Uterine smooth muscle cell (primary cell): ENCODE data around the gene ABCD1. TPM values are rescaled to one million over a fixed set of nuclear protein-coding genes. Genes with fewer than 3 reads are reported as not detected.

ENCODE experiments used
- total RNA-seq: library from RNA; depleted of rRNA; stranded (reverse); fragments of >200 nt; gene quantifications from 2 replicates; pipeline ENCODE4 v1.2.3, GENCODE V29; 2014

Gene ABCD1
- 9.6 and 11.0 TPM in 2 replicates for total RNA-seq

GRCh38 chrX:153724252-153725038 is at the start of gene ABCD1, which contains the start of gene BCAP31:
Gene ABCD1 (plus strand): TSS chrX:153724856. CDS start chrX:153725267, 411 bp downstream.
Gene BCAP31 (minus strand): TSS chrX:153724387. CDS start chrX:153723244, 1,143 bp downstream.

GRCh38 chrX:153687121-153688039 is 37.3 kb upstream of the ABCD1 start, which contains the start of gene SLC6A8:
Gene SLC6A8 (plus strand): TSS chrX:153687926. CDS start chrX:153688575, 649 bp downstream.

GRCh38 chrX:153763989-153764755 is 39.5 kb downstream of the ABCD1 start, which contains the start of gene PLXNB3:
Gene PLXNB3 (plus strand): TSS chrX:153764249. CDS start chrX:153765536, 1,287 bp downstream.

GRCh38 chrX:153780678-153781427 is 56.2 kb downstream of the ABCD1 start, which contains the start of gene SRPK3:
Gene SRPK3 (plus strand): TSS chrX:153781041. CDS start chrX:153781087, 46 bp downstream.

Other genes with a start within 250 kb of the ABCD1 start
- 9.0 and 27.9 TPM in 2 replicates for gene BGN, start 229.9 kb upstream of the ABCD1 start, total RNA-seq
- gene ATP2B3, start 207.2 kb upstream of the ABCD1 start, total RNA-seq, result under 0.01 TPM in 1 of 2 replicates, not detected in the other
- 31.7 and 47.8 TPM in 2 replicates for gene CCNQ, start 125.7 kb upstream of the ABCD1 start, total RNA-seq
- 0.11 TPM in 1 of 2 replicates, not detected in the other for gene DUSP9, start 77.7 kb upstream of the ABCD1 start, total RNA-seq
- 1.2 TPM in 1 of 2 replicates, not detected in the other for gene PNCK, start 51.0 kb upstream of the ABCD1 start, total RNA-seq
- gene SLC6A8, start 36.9 kb upstream of the ABCD1 start, total RNA-seq, result 7.0 and 19.5 TPM in 2 replicates
- 174 and 188 TPM in 2 replicates for gene BCAP31, start 469 bp upstream of the ABCD1 start, total RNA-seq
- 5.5 and 8.1 TPM in 2 replicates for gene PLXNB3, start 39.4 kb downstream of the ABCD1 start, total RNA-seq
- gene SRPK3, start 56.2 kb downstream of the ABCD1 start, total RNA-seq, result 0.44 and 1.7 TPM in 2 replicates
- gene IDH3G, start 69.5 kb downstream of the ABCD1 start, total RNA-seq, result 50.4 and 60.0 TPM in 2 replicates
- 50.1 and 101 TPM in 2 replicates for gene SSR4, start 69.8 kb downstream of the ABCD1 start, total RNA-seq
- gene PDZD4, start 105.7 kb downstream of the ABCD1 start, total RNA-seq, result 0.12 and 0.22 TPM in 2 replicates
- 2.7 and 5.5 TPM in 2 replicates for gene L1CAM, start 161.3 kb downstream of the ABCD1 start, total RNA-seq
- gene AVPR2, start 179.8 kb downstream of the ABCD1 start, total RNA-seq, result not detected in 2 replicates
- gene ARHGAP4, start 201.4 kb downstream of the ABCD1 start, total RNA-seq, result 2.7 and 3.6 TPM in 2 replicates
- gene NAA10, start 210.2 kb downstream of the ABCD1 start, total RNA-seq, result 48.6 and 76.7 TPM in 2 replicates
- gene RENBP, start 219.8 kb downstream of the ABCD1 start, total RNA-seq, result 1.4 and 2.0 TPM in 2 replicates
- gene HCFC1, start 247.0 kb downstream of the ABCD1 start, total RNA-seq, result 14.6 and 21.1 TPM in 2 replicates
- 6.1 and 7.5 TPM in 2 replicates for gene TMEM187, start 247.9 kb downstream of the ABCD1 start, total RNA-seq